HUDEP-2 (cell line): ENCODE data around the gene PROX2.

Experiments used
- DNase-seq, 76 experiments: peaks; one replicate each; lab custom pipeline; 2025; ENCODE audit not compliant: unreplicated experiment in 76 of 76; lab: John Stamatoyannopoulos, UW

PROX2 gene, protein sequence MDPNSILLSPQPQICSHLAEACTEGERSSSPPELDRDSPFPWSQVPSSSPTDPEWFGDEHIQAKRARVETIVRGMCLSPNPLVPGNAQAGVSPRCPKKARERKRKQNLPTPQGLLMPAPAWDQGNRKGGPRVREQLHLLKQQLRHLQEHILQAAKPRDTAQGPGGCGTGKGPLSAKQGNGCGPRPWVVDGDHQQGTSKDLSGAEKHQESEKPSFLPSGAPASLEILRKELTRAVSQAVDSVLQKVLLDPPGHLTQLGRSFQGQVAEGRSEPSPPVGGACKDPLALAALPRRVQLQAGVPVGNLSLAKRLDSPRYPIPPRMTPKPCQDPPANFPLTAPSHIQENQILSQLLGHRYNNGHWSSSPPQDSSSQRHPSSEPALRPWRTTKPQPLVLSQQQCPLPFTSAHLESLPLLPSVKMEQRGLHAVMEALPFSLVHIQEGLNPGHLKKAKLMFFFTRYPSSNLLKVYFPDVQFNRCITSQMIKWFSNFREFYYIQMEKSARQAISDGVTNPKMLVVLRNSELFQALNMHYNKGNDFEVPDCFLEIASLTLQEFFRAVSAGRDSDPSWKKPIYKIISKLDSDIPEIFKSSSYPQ

DNA sequence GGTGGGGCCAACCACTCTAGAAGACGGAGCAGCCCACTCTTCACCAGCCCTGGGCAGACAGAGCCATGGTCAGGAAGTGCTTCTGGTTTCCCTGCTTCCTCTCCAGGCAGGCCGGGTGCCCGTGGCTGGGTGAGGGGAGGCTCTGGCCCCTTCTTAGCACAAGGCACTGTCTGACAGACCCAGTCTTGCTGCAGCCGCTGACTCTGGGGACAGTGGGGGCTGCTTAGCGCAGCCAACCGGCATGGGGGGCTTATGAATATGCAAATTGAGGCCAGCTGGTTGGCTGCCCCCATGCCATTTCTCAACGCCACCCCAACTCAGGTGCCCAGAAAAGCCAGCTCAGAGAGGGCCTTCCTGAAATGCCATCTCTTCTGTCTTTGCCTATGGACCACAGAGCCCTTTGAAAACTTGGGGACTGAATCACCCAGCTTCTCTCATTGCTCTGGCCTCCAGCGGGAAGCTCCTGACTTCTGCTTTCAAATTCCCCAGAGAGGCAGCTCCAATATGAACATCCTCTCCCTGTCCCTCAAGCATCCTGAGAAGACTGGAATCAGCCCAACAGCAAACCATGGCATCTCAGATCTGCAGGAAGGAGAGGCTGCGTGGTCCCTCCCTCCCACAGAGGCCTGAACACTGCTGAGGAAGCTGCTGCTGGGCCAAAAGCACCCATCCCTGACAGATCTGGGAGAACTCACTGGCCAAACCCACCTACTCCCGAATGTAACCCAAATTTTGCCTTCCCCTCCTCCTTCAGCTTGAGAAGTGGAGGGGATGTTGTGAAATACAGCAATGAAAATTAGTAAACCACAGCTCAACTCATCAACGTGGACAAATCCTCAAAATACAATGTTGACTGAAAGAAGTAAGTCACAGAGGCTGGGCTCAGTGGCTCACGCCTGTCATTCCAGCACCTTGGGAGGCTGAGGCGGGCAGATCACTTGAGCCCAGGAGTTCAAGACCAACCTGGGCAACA, at the start of gene PROX2:
PROX2 (minus strand) TSS at position 205 of the 973 bp plus-strand sequence. CDS start 12,311 bp downstream, outside the sequence.
- DNase-seq: no peak

DNA sequence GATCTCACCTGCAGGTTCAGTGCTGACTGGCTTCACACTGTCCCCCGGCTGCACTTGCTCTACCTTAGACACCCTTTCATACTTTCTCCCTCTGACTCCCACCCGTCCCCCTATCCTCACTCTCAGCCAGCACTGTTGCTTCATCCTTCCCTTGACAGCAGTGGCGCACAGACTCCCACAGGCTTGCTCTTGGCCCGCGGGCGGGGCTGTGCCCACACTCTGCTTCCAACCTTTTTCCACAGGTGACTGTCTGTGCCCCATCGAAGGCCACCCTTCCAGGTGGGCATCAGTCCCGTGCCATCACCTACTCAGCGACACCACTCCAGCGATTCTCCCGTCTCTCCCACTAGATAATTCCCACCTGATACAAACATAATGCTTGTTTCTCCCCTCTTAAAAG, 48.1 kb upstream of the PROX2 start:
- DNase-seq: no peak

DNA sequence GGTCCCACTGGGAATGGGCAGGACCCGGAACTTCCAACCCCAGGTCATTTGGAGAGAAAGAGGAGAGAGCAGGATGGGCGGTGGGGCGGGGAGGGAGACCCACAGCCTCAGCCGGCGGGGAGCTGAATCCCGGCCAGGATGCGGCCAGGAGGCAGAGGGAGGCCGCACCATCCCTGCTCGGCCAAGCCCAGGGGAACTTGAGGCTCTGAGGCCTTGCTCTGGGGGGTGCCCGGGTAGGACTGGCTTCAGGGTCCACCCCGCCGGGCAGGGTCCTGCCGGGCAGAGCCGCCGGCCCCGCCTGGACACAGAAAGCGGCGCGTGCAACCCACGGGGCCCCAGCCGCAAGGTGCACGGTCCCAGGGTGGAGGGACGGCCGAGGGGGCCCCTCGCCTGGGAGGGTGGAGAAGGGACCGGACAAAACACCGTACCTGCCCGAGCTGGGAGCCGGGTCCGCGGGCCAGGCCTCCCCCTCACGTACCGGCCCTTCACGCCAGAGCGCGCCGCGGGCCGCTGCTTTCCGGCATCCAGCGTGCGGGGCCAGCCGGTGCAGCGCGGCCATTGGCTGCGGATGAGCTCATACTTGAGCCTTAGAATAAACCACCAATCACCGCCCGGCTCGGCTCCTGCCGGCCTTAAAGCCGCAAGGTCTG, 46.9 kb upstream of the PROX2 start, which contains the start of gene RPS6KL1:
RPS6KL1 (minus strand) TSS at position 509 of the 650 bp plus-strand sequence. CDS start 1,719 bp downstream, outside the sequence.
- peak in 73 of 76 experiments; percentile 14 to 87 (median 68) for DNase-seq

DNA sequence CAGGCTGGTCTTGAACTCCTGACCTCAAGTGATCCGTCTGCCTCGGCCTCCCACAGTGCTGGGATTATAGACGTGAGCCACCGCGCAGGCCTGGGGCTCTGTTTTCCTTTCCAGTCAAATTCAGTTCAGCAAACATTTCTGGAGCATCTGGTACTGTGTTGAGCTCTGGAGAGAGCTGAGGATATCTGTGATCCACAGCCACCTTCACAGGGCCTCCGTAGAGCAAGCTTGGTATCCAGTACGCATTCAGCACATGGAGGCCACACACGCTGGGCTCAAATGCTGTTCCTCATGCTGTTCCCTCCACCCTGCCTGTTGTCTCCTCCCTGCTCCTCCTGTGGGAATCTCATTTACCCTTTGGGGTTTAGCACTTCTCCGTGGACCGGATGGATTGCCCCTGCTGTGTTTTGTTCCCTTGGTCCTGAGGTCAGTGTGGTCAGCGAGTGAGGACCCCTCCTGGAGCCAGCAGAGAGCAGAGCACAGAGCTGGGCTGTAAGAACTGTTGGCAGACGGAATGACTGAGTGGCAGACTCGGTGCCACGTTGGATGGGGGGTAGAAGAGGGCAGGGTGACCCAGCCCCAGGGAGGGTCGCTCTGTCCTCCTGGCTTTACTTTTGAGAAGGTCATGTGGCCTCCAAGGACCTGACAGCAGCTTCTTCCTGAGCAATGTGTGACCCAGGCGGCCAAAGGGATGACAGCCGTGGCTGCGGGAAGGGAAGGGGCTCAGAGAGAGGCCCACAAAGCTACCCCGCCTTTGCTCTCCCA, 46.2 kb upstream of the PROX2 start:
- DNase-seq: no peak

DNA sequence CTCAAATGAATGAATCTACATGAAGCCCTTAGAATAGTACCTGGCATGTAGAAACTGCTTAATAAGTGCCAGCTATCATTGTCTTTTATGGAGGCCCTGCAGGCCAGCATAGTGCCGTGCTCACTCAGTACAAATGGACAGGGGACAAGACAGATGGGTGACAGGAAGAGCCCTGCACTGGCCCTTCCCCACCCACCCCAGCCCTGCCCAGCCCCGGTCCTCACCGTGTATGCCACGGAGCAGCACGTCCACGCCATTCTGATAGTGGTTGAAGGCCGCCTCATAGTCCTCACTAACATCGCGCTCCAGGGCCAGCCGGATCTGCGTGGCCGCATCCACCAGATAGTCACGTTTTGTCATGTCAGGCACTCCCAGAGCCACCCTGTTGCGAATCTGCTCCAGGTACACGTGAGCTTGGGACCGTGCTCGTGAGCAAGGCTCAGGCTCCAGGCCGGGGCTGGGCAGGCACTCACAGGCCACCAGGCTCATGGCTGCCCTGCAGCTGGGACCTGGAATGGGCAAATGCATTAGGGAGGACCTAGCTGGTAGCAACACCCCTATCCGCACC, 45.2 kb upstream of the PROX2 start:
- DNase-seq: no peak

DNA sequence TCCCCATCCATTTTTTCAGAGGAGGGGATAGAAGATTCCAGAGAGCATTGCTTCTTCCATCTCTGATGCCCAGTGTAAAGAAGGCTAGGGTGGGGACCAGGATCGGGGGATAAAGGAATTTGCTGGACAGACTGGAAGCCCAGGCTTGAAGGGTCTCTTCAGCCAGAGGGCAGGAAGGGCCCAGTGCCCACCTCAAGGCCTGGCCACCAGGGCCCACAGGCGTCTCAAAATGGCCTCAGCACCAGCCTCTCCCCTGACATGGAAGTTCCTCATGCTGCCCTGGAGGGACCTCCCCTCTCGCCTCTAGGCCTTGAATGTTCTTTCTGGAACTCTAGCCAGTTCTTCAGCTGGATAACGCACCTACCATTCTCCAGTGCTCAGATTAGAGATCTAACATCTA, 44.3 kb upstream of the PROX2 start:
- no peak for DNase-seq

DNA sequence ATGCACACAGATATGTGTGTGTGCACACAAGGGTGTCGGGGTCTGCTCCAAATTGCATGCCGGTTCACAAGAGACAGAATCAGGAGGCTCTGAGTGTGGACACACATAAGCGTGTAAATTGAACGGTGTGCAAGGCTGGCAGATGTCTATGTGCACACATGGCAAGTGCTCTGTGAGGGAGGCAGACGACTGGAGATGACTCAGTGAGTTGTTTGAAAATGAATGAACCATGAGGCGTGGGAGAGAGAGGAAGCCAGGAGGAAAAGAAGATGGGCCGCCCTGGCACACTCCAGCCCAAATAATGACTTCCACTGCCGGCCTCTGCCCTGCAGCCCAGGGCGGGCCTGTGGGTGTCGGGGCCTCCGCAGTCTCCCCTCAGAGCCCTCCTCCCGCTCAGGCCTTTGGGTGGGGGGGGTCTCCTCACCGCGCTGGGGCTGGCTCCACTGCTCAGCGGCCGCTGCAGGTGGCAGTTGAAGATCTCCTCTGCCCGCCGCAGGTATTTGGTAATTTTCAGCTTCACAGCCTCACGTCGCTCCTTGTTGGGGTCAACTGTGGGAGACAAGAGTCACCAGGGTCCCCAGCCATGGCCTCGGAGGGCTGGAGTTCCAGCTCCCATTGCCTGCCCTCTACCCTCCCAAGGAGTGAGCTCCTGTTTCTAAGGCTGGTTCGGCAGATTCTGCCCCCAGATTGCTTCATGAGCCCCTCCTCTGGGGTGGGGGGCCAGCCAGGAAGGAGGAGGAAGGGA, 43.6 kb upstream of the PROX2 start:
- DNase-seq: no peak

DNA sequence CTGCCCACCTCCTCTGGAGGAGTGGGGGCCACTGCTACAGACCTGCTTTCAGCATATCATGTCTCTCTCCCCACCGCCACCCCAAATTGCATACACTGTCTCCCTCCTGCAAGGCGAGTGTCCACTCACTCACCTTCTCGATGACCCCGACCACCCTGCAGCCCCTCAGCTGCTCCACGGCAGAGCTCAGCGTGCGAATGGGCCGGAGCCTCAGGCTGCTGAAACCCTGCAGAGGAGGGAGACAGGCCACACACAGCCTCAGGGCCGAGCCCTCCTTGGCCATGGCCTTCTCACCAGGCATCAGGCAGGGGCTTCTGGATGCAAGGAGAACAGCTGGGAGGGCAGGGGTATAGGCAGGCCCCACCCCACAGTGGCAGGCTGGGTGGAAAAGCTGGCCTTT, 42.4 kb upstream of the PROX2 start:
- DNase-seq: no peak

DNA sequence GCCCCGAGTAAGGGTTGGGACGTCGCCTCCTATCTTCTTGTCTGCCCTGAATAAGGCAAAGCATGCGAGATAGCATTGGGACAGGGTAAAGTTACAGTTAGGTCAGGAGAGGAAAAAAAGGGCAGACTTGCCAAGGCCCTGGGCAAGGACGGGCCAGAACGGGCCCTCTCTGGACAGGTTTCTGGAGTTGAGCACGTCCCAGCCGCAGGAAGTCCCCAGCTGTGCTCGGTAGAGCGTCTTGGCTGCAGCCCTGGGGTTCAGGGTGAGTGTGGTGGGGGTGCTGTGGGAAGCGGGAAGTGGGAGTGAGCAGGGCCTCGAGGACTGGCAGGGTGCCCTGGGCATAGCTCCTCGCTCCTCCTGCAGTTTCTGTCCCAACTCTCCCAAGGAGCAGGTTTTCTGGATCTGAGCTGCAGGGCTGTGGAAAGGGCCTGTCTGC, 41.7 kb upstream of the PROX2 start:
- no peak for DNase-seq

DNA sequence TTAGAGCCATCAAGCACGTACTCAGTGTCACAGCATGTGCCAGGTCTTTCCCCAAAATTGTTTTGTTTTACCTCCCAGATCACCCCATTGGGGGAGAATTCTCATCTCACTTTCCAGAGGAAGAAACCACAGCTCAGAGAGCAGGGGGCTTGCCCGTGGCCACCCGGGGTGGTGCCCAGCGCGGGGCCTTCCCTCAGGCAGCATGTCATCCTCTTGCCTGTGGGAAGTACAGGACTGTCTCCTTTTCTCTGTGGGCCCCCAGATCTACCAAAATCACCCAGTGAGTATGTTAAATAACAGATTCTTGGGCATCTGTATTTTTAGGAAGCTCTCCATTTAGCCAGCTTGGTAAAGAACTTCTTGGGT, 41.2 kb upstream of the PROX2 start:
- DNase-seq: no peak

DNA sequence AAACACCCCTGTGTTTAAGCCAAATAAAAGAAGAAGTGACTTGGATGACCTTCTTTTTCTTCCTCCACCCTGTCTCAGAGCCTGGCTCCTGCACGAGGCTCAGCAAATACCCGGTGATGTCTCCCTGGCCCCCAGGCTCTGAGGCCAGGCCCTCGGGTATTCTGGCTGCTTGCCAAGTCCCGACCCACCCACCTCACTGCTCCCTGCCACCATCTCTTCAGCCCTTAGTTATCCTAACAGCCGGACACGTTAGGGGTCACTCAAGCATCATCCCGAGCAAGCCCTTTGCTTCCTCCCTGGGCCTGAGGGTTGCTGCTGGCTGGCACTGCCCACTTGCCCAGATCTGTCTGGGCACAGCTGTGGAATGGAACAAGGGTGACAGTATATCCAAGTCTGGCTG, 39.9 kb upstream of the PROX2 start:
- DNase-seq: no peak

DNA sequence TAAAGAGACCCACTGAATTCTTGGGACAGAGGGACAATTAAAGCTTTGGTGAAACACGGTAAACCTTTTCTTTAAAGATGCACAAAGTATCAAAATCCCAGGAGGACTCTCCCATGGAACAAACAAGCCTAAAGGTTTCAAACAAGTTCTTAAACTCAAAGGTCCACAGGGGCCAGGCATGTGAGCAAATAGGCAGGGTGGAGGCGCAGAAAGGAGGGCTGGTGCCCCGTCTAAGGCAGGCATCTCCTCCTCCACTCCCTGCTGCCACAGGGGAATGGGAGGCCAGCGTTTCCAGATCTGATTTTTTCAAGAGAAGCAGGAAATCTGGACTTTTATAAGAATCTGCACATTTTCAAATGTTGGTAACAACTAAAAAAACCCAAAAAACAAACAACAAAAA, 39.5 kb upstream of the PROX2 start:
- no peak for DNase-seq

DNA sequence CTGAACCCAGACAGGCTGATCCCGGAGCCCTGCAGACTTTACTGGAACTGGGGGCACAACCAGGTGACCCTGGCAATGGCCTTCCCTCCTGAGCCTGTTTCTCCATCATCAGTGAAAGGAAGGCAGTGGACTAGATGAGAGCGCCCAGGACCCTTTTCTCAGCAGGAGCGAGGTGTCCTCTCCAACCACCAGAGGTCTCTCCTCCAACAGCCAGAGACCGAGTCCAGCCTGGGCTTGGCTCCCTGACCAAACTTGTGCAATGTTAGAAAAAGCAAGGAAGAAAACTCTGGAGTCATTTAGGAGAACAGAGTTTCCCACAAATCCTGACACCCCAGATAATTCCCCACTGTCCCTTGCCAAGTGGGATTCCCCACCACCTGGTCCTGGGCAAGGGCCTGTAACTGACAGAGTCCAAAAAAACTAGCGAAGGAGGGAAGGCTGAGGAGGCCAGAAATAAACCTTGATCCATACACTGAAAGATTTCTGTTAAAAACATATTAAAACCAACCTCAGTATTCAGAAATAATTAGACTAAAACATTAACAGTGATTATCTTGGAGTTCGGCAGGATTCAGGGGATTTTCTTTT, 38.1 kb upstream of the PROX2 start:
- DNase-seq: peak in 41 of 76 experiments; percentile 3 to 57 (median 25)

DNA sequence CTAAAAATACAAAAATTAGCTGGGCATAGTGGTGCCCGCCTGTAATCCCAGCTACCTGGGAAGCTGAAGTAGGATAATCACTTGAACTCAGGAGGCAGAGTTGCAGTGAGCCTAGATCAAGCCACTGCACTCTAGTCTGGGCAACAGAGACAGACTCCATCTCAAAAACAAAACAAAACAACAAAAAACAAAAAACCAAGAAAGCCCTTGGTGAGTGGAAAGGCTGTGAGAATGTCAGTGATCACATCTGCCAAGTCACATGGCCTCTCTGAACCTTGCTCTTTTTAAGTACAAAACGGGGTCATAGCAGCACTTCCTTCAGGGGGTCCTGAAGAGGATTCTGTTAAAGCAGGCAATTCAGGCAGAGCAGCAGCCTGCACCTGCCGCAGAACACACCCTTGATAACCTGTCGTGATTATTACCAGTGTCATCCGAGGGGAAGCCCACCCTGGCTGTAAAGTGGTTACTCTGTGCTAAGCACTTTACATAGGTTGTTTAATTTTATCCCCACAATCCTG, 37.5 kb upstream of the PROX2 start:
- no peak for DNase-seq

DNA sequence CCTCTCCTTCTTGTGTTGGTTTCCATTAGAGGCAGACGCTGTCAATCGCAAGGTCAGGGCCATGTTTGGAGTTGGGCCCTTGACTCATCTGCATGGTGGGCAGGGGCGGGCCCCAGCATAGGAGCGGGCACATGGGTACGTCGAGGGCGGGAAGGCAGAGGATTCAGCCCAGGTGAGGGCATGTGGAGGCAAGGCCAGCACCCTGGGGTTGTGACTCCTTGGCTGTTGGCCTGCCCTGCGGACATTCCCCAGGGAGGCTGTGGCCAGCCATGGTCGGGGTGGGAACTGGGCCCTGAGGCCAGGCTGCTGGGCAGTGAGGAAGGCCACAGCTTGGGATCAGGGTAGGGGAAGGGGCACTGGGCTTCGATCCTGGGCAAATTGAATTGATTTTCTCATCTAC, 36.9 kb upstream of the PROX2 start:
- DNase-seq: no peak

DNA sequence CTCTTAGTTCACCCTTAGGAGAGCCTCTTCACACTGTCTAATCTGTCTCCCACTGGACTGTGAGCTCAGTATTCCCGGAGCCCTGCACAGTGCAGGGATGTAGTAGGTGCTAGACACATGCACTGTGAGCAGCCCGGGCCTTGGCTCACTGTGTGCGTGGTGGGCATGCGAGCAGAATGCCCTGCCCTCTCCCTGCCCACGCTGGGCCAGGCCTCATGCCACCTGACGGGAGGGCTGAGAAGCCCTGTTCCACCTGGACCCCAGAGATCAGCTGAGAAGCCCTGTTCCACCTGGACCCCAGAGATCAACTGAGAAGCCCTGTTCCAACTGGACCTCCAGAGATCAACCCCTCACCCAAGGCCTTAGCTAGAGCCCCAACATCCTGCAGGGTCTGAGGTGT, 36.2 kb upstream of the PROX2 start:
- DNase-seq: no peak

DNA sequence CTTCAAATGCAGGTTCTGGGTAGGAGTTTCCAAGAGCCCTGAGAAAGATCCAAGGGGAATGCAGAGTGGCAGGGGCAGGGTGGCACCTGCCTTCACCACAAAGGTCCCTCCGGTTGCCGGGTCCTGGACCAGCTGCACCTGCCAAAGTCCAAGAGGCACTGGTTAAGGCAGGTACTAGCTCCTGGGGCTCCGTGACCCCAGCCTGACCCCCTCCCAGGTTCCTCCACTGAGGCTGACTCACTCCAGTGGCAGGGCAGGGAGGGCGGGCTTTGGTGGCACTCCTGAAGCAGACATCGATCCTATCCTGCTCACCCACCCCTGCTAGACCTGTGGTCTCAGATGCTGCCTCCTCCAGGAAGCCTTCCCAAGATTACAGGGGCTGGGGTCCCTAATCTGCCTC, 35.8 kb upstream of the PROX2 start:
- DNase-seq: no peak

DNA sequence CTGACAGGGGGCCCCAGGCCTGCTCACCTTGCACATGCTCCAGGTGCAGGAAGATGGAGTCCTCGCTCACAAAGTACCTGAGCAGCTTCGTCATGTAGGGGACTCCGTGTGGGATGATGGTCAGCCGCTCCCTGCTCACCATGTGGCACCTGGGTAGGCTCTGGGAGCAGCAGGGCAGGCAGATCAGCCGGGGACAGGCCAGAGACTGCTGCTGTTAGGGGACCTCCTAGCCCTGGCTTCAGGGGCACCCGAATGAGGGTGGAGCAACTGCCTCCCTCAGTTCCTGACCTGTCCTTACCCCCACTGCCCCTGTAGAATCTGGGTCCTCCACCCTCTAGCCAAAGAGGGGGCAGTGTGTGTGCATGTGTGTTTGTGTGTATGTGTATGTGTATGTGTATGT, 35.3 kb upstream of the PROX2 start:
- DNase-seq: no peak
